ENCODE results near the gene SNAP29.

DNA sequence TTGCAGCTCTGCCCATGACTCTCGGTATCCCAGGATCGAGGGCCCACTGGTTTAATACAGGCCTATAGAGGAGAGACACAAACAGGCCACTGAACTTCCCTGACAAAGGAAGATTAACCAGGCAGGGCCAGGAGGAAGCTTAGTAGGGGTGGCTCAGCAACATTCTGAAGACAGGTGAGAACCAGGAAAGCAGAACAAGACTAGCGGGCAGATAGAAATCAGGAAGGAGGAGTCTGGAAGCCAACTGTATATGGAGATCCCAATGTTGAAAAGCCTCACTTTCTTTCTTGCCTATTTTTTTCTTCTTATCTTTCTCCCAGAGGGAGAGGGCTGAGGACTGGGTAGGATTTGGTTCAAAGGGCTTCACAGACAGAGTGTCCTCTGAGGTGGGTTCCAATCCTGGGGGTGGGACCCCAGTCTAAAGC lies 5.6 kb upstream of the SNAP29 start:
- TF ChIP-seq POLR2A (IDR thresholded peaks at IDR 0.05) (no peak), POLR2AphosphoS5 (IDR thresholded peaks at IDR 0.05) (no peak)
- TF ChIP-seq, protein P1, sequence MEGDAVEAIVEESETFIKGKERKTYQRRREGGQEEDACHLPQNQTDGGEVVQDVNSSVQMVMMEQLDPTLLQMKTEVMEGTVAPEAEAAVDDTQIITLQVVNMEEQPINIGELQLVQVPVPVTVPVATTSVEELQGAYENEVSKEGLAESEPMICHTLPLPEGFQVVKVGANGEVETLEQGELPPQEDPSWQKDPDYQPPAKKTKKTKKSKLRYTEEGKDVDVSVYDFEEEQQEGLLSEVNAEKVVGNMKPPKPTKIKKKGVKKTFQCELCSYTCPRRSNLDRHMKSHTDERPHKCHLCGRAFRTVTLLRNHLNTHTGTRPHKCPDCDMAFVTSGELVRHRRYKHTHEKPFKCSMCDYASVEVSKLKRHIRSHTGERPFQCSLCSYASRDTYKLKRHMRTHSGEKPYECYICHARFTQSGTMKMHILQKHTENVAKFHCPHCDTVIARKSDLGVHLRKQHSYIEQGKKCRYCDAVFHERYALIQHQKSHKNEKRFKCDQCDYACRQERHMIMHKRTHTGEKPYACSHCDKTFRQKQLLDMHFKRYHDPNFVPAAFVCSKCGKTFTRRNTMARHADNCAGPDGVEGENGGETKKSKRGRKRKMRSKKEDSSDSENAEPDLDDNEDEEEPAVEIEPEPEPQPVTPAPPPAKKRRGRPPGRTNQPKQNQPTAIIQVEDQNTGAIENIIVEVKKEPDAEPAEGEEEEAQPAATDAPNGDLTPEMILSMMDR (IDR thresholded peaks at IDR 0.05) = no peak

Data from transverse colon (tissue), 4 donors.